Uterus (tissue), 2 donors: Measurements from ENCODE around the gene PERM1.

Experiments
- CTCF ChIP-seq, 4 experiments: fragments of 200-600 bp in 2 of 4; fragments of 450-650 bp in 2 of 4; sonication (generic) in 2 of 4; IDR thresholded peaks; one replicate each; pipeline ENCODE4 v1.5.1; 2016 to 2019; ENCODE audit warnings: antibody characterized with exemption in 4 of 4, mild to moderate bottlenecking in 2 of 4, moderate library complexity in 1 of 4
- POLR2A ChIP-seq, 2 donors: fragments of 450-650 bp; IDR thresholded peaks; one replicate each; pipeline ENCODE4 v1.6.1; 2016; ENCODE audit warnings: antibody characterized with exemption in 2 of 2, mild to moderate bottlenecking in 1 of 2, moderate library complexity in 1 of 2

GRCh38 chr1:996851-997712, 15.2 kb upstream of the PERM1 start:
- TF ChIP-seq CTCF (IDR thresholded peaks at IDR 0.05) = no peak
- TF ChIP-seq POLR2A (IDR thresholded peaks at IDR 0.05) = no peak
